Stimulated activated CD4-positive, alpha-beta T cell treated with anti-CD3 and anti-CD28 coated beads, Interleukin-12 subunit alpha, Interleukin-12 subunit beta, amount 100 ng/mL, for 24 hours (primary cell): ENCODE results near the gene GORASP1.

ENCODE experiments used
- DNase-seq, 2 experiments: peaks; one replicate each; pipeline ENCODE4 v3.0.0-alpha.2; 2020; ENCODE audit warnings: low read depth in 2 of 2

GORASP1 gene

DNA sequence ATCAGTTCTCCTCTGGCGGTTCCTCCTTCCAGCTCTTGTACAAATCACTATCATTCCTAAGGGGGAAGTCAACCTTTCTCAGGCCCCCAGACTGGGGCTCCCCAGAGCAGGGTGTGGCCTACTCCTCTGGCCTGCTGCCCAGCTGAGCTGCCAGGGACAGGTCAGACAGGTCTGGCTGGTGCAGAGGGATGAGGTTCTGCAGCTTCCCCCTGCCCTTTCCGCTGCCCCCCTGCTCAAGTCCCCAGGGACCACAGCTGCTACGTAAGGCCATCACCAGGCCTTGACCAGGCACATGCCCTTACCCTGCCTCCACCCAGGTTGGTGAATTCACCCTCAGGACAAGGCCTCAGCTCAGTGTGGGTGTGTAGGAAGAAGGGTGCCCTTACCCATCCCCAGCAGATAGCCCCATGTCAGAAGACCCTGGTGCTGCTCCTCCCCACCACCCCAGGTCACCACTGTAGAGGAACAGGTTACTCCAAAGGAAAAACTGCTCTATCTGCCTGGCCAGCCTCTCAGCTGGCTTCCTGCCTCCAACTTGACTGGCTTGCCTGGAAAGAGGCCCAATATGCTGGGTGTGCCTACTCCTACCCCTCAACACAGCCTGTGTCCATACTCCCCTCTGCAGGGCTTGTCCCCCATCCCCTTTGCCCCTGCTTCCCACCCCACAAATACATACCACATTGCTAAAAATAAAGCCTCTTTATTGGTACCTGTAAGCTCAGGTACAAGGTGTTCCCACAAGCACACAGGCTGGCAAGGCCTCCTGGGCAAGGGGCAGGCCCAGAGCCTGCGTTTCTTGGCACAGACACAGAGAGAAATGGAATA, 34.0 kb upstream of the GORASP1 start:
- no peak for DNase-seq

DNA sequence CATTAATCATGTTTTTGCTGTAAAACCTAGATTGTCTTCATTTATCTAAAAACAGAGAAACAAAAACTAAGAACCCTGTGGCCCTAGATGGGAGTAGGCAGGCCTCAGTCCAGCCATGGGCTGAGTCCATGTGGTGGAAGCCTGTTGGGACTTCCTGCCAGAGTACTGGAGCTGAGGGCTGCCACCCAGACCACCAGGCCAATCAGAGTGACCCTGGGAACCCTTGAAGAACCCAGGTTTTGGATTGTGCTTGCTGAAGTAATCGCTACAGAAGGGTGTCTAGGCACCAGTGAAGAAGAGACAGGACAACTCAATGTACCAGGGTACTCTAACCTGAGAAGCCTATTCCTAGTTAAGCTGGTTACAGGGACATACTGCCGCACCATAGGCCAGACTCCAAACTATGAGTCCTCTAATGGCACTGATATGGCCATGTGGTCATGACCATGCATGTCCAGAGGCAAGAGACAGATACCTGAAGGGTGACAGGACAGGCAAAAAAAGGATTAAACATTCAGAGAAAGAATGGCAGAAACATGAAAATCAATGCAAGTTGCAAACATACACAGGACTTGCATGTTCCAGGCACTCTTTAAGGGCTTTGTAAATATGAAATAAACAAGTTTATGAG, 33.0 kb upstream of the GORASP1 start:
- no peak for DNase-seq

DNA sequence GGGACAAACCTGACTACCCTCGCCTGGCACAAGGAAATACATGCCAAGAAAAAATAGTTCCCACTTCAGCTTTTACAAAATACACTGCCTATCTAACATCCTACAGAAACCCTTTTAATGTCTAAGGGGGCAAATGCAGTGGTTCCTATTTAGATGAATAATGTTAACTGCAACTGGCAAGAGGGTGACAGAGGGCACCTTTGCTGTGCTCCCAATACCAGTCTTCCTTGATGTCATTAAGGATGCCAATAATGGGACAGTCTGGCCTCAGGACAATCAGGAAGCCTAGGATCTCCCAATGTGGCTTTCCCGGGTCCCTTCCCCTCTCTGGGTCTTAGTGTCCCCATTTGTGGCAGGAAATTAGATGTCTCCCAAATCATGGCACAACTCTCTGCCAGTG, 32.0 kb upstream of the GORASP1 start:
- no peak for DNase-seq

DNA sequence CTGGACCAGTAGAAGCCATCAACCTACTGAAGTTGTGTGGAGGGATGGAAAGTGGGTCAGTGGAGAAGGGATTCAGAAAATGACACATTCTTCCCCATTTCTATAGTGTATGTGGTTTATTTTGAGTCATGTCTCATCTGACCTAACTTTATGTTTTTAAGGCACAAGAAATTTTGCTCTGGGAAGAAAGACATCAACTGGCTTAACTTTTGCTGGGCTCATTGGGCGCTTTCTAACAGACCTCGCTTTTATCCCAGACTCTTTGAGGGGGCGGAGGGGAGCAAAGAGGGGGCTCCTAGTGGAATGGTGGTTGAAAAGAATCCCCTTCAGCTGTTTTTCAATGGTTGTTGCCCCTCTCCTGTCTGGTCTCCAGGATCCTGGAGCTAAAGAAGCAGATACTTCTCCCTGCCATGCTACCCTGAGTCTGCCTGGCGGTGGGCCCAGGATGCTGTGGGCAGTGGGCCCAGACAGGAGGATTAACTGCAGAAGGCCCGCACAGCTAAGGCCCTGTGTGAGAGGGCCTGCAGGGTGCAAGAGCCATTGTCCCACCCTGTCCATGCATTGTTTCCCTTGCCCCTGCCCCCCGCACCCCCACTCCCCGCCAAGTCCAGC, 31.5 kb upstream of the GORASP1 start:
- DNase-seq = no peak

- no peak for DNase-seq
These were observed 30.8 kb upstream of the GORASP1 start for GRCh38 chr3:39137991-39138803.

- DNase-seq = no peak
These were observed 30.1 kb upstream of the GORASP1 start for GRCh38 chr3:39137435-39137936.

- DNase-seq = no peak
These were observed 29.4 kb upstream of the GORASP1 start for GRCh38 chr3:39136533-39137434.

- DNase-seq = no peak
These were observed 27.9 kb upstream of the GORASP1 start for GRCh38 chr3:39135170-39135805.

- no peak for DNase-seq
These were observed 26.9 kb upstream of the GORASP1 start for GRCh38 chr3:39134305-39134704.

DNA sequence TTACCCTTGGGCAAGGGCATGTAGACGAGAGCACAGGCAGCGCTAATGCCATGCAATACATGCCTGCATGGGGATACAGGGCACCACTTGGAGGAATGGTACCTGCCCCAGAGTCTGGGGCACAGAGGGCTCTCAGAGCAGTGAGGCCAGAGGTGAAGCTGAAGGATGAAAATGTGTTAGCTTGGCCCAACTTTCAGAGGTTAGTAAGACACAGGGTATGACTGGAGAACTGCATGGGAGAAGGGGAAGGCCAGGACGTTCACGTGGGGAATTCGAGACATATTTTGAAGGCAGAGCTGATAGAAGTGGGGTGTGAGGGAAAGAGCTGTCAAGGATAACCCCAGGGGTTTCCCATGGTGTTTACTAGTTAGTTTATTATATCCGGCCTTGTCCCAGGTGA, 26.4 kb upstream of the GORASP1 start:
- no peak for DNase-seq

DNA sequence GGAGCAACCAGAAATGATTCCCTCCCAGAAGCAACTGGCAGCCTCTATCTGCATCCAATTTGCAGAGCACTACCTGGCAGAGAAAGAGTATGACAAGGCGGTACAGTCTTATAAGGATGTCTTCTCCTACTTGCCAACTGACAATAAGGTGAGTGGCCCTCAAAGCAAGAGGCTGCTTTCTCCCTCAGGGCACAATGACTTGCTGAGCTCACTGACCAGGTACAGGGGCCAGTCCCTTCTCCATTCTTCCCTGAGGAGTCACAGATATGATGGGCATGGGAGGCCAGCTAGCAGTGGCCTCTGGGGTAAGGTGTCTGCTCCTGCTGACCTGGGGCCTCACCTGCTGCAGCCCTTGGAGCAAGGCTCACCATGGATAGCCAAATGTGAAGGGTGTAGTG, 25.7 kb upstream of the GORASP1 start:
- DNase-seq = no peak

GRCh38 chr3:39132096-39133092, 25.0 kb upstream of the GORASP1 start:
- DNase-seq = no peak

DNA sequence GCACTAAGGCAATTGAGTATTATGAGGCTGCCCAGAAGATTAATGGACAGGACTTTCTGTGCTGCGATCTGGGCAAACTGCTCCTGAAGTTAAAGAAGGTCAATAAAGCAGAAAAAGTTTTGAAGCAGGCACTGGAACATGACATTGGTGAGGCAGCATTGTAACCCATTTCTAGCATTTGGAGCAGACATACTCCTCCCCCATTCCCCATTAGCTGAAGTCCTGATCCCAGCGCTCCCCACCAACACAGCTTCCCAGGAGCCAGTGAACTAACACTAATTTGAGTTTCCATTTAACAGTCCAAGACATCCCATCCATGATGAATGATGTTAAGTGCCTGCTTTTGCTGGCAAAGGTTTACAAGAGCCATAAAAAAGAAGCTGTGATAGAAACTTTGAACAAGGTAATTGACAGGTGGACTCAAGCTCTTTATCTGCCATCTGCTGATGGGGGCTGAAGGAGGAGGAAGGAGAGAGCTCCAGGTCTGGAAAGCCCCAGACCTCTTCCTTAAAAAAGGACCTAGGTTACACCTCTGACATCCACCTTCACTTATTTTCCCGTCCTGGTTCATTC, 23.4 kb upstream of the GORASP1 start:
- no peak for DNase-seq

DNA sequence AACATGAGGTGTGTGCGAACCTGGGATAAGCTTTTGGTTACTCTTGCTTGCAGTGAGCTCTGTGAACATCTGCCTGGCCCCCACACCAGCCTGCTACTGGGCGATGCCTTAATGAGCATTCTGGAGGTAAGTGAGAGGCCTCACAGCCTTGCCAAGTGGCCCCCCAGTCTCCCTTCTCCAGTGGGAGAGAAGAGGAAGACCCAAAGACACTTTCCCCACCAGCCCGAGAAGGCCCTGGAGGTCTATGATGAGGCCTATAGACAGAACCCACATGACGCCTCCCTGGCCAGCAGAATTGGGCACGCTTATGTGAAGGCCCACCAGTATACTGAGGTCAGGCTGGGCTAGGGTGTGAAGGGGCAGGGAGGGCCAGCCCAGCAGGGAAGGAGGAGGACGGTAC, 22.6 kb upstream of the GORASP1 start:
- DNase-seq = no peak

DNA sequence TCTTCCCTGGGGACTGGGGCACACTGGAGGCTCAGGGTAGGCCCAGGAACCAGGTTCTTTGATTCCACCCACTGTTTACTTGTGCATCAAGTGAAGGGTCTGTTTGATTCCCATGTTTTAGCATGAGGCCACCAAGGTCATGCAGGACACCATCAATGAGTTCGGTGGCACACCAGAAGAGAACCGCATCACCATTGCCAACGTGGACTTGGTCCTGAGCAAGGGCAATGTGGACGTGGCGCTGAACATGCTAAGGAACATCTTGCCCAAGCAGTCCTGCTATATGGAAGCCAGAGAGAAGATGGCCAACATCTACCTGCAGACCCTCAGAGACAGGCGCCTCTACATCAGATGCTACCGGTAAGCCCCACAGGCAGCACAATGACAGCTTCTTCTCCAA, 21.5 kb upstream of the GORASP1 start:
- no peak for DNase-seq

- DNase-seq = no peak
These were observed 20.5 kb upstream of the GORASP1 start for GRCh38 chr3:39127908-39128304.

DNA sequence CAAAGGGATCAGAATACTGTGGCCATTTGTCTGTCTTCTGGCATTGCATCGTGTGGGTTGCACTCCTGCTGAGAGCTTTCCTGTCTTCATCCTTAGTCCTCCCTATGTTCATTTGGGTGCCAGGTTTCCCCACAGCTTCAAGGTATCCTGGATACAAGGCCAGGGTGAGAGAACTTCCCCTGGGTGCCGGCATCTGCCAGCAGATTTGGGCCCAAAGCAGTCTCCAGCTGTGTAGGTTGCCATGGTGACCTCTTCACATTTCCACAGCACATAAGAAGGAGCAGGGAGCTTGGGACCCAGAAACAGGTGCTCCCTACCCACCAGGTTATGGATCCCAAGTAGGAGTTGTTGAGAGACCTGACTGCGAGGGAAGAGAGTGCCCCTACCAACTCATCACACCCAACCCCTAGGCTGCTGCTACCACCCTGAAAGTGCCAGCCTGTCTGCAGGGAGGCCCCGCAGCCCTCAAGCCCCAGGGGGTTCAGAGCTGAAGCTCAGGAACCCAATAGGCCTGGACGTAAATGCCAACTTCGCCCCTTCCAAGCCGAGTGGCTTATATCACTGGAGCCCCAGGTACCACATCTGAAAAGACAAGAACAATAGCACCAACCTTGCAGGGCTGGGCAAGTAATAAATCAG, 20.0 kb upstream of the GORASP1 start:
- no peak for DNase-seq

GRCh38 chr3:39126532-39127071, 19.2 kb upstream of the GORASP1 start:
- DNase-seq = no peak
